ENCODE results near the gene MMAA. TPM values are rescaled to one million over a fixed set of nuclear protein-coding genes. Genes with fewer than 3 reads are reported as not detected.
"Not testable (repeated sequence)": the region's sequence is repeated elsewhere in the genome, so short reads cannot be mapped to it uniquely, and the experiment has no call there.

The MMAA gene
- total and polyA plus RNA-seq, 12 donors = 4.8 to 19.9 (median 13.1) TPM

DNA sequence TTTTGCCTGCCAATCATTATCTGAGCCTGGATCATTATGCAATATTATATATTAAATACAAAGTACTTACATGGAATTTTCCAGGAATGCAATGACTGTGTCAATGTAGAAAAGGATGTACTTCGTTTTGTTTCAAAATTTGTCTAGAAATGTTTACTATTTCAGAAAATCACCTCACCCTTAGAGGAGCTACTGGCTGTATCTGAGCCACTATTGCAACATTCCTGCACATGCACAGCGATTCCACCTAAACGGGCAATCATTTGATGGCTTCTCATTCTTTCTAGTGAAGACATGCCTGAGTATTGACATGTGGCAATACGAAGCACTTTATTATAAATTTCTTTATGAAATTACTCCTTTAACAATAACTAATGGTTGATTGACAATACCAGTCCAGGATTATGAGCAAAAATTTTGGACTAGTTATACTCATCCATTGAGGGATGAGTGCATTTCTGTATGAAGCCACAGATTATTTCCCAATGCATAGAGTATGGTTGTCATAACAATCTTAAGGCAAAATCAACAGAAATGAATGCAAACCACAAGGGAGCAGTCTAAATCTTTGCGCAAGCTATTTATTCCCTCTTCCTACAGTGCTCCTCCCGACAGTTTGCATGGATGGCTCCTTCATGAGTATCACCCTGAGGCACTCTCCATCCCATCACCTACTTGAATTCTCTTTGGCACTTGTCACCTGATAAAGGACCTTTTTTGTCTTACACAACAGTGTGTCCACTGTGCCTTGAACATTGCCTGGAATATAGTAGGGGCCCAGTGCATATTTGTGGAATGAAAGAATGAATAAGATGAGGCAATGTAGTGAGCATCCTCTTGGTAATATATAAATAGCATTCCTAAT lies 35.8 kb upstream of the MMAA start:
- TF ChIP-seq, protein P1, sequence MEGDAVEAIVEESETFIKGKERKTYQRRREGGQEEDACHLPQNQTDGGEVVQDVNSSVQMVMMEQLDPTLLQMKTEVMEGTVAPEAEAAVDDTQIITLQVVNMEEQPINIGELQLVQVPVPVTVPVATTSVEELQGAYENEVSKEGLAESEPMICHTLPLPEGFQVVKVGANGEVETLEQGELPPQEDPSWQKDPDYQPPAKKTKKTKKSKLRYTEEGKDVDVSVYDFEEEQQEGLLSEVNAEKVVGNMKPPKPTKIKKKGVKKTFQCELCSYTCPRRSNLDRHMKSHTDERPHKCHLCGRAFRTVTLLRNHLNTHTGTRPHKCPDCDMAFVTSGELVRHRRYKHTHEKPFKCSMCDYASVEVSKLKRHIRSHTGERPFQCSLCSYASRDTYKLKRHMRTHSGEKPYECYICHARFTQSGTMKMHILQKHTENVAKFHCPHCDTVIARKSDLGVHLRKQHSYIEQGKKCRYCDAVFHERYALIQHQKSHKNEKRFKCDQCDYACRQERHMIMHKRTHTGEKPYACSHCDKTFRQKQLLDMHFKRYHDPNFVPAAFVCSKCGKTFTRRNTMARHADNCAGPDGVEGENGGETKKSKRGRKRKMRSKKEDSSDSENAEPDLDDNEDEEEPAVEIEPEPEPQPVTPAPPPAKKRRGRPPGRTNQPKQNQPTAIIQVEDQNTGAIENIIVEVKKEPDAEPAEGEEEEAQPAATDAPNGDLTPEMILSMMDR (IDR thresholded peaks at IDR 0.05) = no peak
- no peak for TF ChIP-seq POLR2A (IDR thresholded peaks at IDR 0.05)
- intact Hi-C loops (cut with DNase I) = no loop called here
- WGBS, 4 donors = 78 to 83% (median 81%) methylated on average over 6 of the region's 6 CpGs

DNA sequence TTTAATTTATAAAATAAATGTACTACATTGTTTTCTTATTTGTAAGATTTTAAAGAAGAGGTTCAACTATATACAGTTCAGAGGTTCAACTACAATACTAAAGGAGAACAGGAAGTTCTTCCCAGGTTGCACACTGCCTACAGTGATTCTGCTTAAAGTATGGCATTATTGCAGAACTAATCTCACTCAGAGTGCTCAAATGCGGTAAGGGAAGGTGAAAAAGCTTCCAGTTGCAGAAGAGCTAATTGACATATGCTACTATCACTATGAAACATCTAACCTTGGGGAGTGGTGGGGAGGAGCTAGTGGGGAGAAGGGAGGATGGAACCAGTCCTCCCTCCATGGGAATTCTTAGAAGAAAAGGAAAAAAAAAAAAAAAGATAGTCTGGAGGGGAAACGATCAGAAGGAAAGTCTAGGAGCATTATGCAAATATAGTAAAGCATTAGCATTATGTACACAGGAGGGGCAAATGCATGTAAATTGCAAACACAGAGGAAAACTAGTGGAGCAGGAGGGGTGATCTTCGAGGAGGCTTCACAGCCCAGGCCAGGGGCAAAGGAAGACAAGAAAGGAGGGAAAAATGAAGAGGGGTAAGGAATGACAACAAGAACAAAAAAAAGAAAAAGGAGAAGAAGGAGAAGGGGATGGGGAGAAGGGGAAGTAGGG lies 32.0 kb upstream of the MMAA start:
- TF ChIP-seq POLR2A (IDR thresholded peaks at IDR 0.05) = no peak
- TF ChIP-seq, protein P1 (IDR thresholded peaks at IDR 0.05) = no peak
- no peaks in the 10 kb centered on the region for H3K27me3 ChIP-seq
- H3K4me1 ChIP-seq (replicated peaks in 1 of 2) = no peaks in the 10 kb centered on the region
- no peak overlapping the region for H3K4me3 ChIP-seq
- no peak for DNase-seq
- no peaks in the 10 kb centered on the region for H3K36me3 ChIP-seq (replicated peaks in 1 of 2)
- H3K9me3 ChIP-seq (replicated peaks in 1 of 3) = no peaks in the 10 kb centered on the region
- 48 to 57% (median 53%) methylated on average over 3 of the region's 3 CpGs for WGBS, 4 donors
- intact Hi-C loops (cut with DNase I) = no loop called here
- no peak overlapping the region for H3K27ac ChIP-seq

More for the DNA sequence above, 35.8 kb upstream of the MMAA start:
- DNase-seq = no peak
- Histone ChIP-seq H3K36me3 (replicated peaks in 1 of 2) (no peaks in the 10 kb centered on the region), H3K4me3 (no peak overlapping the region), H3K27ac (no peak overlapping the region), H3K4me1 (replicated peaks in 1 of 2) (no peaks in the 10 kb centered on the region), H3K27me3 (no peaks in the 10 kb centered on the region), H3K9me3 (replicated peaks in 1 of 3) (no peaks in the 10 kb centered on the region)

DNA sequence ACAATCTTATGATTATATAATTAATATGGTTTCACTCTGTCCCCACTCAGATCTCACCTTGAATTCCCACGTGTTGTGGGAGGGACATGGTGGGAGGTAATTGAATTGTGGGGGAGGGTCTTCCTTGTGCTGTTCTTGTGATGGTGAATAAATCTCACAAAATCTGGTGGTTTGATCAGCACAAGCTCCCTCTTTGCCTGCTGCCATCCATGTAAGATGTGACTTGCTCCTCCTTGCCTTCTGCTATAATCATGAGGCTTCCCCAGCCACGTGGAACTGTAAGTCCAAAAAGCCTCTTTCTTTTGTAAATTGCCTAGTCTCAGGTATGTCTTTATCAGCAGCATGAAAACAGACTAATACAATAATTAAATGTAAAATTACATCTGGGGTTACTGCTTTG lies 29.8 kb upstream of the MMAA start:
- H3K36me3 ChIP-seq (replicated peaks in 1 of 2); H3K9me3 ChIP-seq (replicated peaks in 1 of 3); H3K4me1 ChIP-seq (replicated peaks in 1 of 2); intact Hi-C loops (cut with DNase I); DNase-seq; H3K4me3 ChIP-seq; H3K27me3 ChIP-seq; H3K27ac ChIP-seq: not testable (repeated sequence)
- 68 to 81% (median 74%) methylated on average over 2 of the region's 2 CpGs for WGBS, 4 donors

DNA sequence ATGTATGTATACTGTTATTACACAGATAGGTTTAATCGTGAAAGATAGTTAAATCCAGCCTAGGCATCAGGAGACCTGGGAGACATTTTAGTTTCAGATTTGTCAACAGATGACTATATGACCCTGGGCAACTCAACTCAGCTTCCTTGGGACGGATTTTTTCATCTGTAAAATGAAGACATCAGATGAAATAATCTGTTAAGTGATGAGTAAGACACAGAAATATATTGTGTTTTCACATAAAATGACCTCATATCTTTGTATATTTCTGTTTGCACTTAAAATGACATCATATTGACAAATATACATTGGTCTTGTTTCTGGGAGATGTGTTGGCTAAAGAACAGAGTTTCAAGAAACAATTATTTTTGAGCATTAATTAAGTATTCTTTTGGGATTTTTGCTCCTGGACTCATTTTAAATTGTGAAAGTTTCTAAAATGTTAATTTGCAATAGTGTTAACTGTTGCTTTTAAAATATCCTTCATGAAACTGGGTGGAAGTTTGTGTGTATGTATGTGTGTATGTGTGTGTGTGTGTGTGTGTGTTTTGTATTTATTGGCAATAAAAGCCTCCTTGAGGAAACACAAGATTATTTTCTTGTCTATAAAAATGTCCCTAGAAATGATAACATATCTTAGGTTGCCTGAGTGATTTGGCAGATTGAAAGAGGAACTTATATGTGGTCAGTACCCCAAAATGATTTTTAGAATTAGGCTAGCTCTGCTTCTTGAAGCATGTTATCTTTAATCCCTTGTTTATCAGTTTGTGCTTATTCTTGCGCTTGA lies 29.1 kb upstream of the MMAA start:
- Histone ChIP-seq H3K4me3 (no peak overlapping the region), H3K4me1 (replicated peaks in 1 of 2) (no peaks in the 10 kb centered on the region), H3K36me3 (replicated peaks in 1 of 2) (no peaks in the 10 kb centered on the region), H3K9me3 (replicated peaks in 1 of 3) (no peaks in the 10 kb centered on the region), H3K27ac (no peak overlapping the region), H3K27me3 (no peaks in the 10 kb centered on the region)
- intact Hi-C loops (cut with DNase I) = no loop called here
- TF ChIP-seq POLR2A (IDR thresholded peaks at IDR 0.05) = no peak
- TF ChIP-seq, protein P1 (IDR thresholded peaks at IDR 0.05) = no peak
- WGBS, 4 donors = 68 to 74% (median 73%) methylated on average over 3 of the region's 3 CpGs
- no peak for DNase-seq

All from adrenal gland (tissue), 12 donors.